ENCODE measurements around the gene CAMTA2.

CAMTA2 gene

DNA sequence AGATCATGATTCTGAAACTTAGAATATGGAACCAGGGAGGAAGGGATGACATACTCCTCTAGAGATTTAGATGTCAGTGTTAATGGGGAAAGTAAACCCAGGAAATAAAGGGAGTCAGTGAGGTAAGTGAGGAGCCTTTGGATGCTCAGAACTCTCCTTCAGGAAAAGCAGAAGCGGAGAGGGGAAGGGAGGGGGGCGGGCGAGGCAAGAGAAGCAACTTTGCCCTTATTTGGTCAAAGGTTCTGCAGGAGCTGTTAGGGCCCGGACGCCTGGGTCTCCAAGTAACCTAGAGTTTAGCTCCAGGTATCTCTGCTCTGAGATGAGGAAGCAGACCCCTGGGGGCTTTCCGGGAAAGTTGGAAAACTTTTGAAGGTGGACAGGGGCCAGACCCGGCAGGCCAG, 40.5 kb downstream of the CAMTA2 start:
- peak overlapping the region; percentile 93 for H3K4me3 ChIP-seq (ENCODE audit: low read depth, low read length)
- TF ChIP-seq CTCF (IDR thresholded peaks at IDR 0.05; ENCODE audit: low read depth, low read length, missing control alignments) = no peak
- DNase-seq (ENCODE audit: low read depth) = no peak

DNA sequence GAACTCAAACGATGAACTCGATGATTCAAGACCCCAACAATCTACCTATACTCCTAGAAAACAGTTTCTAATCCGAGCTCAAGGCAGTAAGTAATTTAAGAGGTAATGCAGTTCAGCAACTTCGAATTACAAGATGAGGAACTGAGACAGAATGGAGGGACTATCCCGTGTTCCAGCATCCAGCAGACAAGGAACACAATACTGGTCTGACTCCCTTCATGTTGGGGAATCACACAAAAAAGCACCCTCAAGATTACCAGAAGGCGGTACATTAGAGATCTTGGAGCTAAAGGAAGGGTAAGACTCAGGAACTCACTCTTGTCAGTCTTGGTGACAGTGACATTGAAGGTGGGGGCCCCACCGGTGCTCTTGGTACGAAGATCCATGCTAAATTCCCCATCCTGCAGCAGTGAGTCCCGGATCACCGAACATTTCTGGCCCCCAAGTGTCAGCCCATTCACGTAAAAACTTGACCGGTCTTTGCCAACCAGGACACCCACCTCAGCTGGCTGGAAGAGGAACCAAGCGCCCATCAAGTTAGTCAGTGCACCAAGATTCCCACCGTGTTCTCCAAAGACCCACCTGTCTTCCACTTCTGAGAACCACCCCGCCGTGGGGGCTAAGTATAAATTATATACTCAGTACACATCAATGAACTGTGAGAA, 41.0 kb downstream of the CAMTA2 start:
- DNase-seq (ENCODE audit: low read depth) = no peak
- H3K4me3 ChIP-seq (ENCODE audit: low read depth, low read length) = peak overlapping the region; percentile 93
- TF ChIP-seq CTCF (IDR thresholded peaks at IDR 0.05; ENCODE audit: low read depth, low read length, missing control alignments) = no peak

DNA sequence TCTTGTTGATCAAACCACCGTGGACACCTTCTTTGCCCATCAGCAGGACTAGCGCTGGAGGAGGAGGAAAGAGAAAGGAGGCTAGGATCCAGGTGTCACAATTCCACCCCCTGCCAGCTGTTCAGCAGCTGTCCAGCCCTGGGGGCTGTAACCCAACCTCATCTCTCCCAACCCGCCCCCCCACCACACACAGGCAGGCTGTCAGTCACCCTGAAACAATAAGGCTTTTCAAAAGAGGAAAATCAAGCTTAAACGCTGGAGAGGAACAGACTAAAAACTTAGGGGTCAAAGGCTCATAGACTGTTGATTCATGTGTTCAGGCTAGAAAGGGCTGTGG, 41.6 kb downstream of the CAMTA2 start:
- peak overlapping the region; percentile 93 for H3K4me3 ChIP-seq (ENCODE audit: low read depth, low read length)
- no peak for TF ChIP-seq CTCF (IDR thresholded peaks at IDR 0.05; ENCODE audit: low read depth, low read length, missing control alignments)
- DNase-seq (ENCODE audit: low read depth) = no peak

GRCh38 chr17:4945176-4945943, 42.1 kb downstream of the CAMTA2 start:
- H3K4me3 ChIP-seq (ENCODE audit: low read depth, low read length) = peak overlapping the region; percentile 93
- peak; percentile 68 for DNase-seq (ENCODE audit: low read depth)
- no peak for TF ChIP-seq CTCF (IDR thresholded peaks at IDR 0.05; ENCODE audit: low read depth, low read length, missing control alignments)

GRCh38 chr17:4944554-4945175, 42.8 kb downstream of the CAMTA2 start:
- DNase-seq (ENCODE audit: low read depth) = no peak
- TF ChIP-seq CTCF (IDR thresholded peaks at IDR 0.05; ENCODE audit: low read depth, low read length, missing control alignments) = no peak
- peak overlapping the region; percentile 93 for H3K4me3 ChIP-seq (ENCODE audit: low read depth, low read length)

DNA sequence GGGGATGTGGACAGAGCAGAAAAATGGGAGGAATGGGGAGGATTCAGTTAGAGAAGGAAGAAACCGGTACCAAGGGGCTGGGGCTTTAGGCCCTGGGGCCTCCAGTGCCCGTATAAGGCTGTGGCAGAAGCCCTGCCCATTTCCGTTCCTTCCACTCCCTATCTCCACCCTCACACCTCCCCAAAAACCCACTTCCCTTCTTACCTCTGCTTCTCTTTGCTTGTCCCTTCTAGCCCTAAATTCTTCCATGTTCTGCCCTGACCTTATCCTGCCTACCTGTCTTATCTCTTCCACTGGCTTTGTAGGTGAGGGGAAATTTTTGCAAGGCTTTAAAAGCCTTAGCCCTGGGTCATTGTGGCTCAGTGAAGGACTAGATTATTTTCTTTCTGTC, 43.3 kb downstream of the CAMTA2 start:
- TF ChIP-seq CTCF (IDR thresholded peaks at IDR 0.05; ENCODE audit: low read depth, low read length, missing control alignments) = no peak
- no peak for DNase-seq (ENCODE audit: low read depth)
- H3K4me3 ChIP-seq (ENCODE audit: low read depth, low read length) = peak overlapping the region; percentile 93; the same call in 1 of the 2 replicates

Measured in GM12864 (cell line).